Measurements from ENCODE around the gene NHEJ1. TPM values are rescaled to one million over a fixed set of nuclear protein-coding genes. Genes with fewer than 3 reads are reported as not detected.
A peak's percentile ranks its signal among the peaks of the same experiment; 100 is the strongest.

The NHEJ1 gene
- total and polyA plus RNA-seq, 9 of the 15 experiments (the other 6 are each of a cell fraction or from before 2014, with no cell fraction given): 9.0 to 23.7 (median 13.9) TPM

DNA sequence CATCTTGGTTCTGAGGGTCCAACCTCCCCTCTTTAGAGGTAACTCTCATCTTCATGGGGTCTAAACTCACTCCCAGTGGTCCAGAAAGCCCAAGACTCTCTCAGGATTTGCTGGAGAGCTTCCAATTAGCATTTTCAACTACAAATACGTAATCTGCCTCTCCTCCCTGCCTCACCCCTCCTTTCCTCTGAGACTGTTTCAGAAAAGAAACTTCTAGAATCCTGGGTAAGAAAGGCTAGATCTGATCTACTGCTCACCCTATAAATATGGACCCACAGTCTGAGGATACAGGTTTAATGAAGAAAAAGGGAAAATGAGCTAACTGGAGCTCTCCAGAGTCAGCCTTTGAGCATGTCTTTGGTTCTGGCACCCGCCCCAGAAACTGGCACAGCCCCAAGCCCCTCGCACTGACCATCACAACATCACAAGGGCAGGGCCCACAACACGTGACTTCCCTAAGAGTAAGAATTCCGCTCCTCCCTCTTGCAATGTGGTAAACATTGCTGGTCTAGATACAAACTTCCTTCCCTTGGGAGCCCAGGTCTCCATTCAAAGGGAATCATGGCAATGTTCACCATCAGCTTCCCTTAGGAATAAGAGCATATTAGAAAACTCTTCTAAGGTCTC is 78.2 kb downstream of the NHEJ1 start:
- Histone ChIP-seq H2AFZ (ENCODE audit: low read depth, low read length) (no peak overlapping the region), H3K36me3 (ENCODE audit: control insufficient read depth, insufficient read depth, low read length) (no peaks in the 10 kb centered on the region), H4K20me1 (replicated peaks; ENCODE audit: control insufficient read depth, insufficient read depth, low read length) (no peaks in the 10 kb centered on the region; the same call in 1 of the 2 replicates), H3K4me1 (replicated peaks in 1 of 2; ENCODE audit: control insufficient read depth in 2 of 2, insufficient read depth in 2 of 2, low read length in 2 of 2) (0 out of 5 replicates have a peak, but pooled peaks cover 0 to 2% of the 10 kb centered on the region in 2 experiments), H3K9me3 (replicated peaks; ENCODE audit: control insufficient read depth, insufficient read depth, low read depth, low read length) (no peaks in the 10 kb centered on the region), H3K79me2 (ENCODE audit: control insufficient read depth, insufficient read depth, low read length) (no peaks in the 10 kb centered on the region), H3K27ac (ENCODE audit: extremely low read depth, low read depth, low read length) (no peak overlapping the region), H3K4me3 (no peak overlapping the region), H3K27me3 (ENCODE audit: control insufficient read depth in 2 of 2, insufficient read depth in 2 of 2, low read length in 2 of 2) (no peaks in the 10 kb centered on the region), H3K9ac (ENCODE audit: insufficient read depth in 1 of 2, low read depth in 2 of 2, low read length in 2 of 2) (no peak overlapping the region), H3K9me1 (ENCODE audit: control insufficient read depth, insufficient read depth, low read length) (peaks cover 2% of the 10 kb centered on the region), H3K4me2 (ENCODE audit: insufficient read depth, low read length) (no peak overlapping the region)
- no peak for TF ChIP-seq ARHGAP35 (IDR thresholded peaks at IDR 0.05; ENCODE audit: partially characterized antibody)
- TF ChIP-seq, protein P1, sequence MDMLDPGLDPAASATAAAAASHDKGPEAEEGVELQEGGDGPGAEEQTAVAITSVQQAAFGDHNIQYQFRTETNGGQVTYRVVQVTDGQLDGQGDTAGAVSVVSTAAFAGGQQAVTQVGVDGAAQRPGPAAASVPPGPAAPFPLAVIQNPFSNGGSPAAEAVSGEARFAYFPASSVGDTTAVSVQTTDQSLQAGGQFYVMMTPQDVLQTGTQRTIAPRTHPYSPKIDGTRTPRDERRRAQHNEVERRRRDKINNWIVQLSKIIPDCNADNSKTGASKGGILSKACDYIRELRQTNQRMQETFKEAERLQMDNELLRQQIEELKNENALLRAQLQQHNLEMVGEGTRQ (CRISPR knock-in tag; IDR thresholded peaks at IDR 0.05): peak; percentile 33
- DNase-seq (ENCODE audit: extremely low read depth in 1 of 4, low spot score in 3 of 4): no peak
- ATAC-seq: no peak
- ChIA-PET POLR2A (no interaction called here), CTCF (ENCODE audit: low intra/inter-chr PET ratio) (no interaction called here)
- no TSS peak for BruUV-seq (replicated peaks)
- intact Hi-C loops (cut with micrococcal nuclease): no loop called here
- in situ Hi-C loops (cut with MboI): no loop called here
- FAIRE-seq: no peak
- 25% methylated on average over 4 of the region's 5 CpGs for WGBS (ENCODE audit: insufficient coverage, low coverage, missing lambda C conversion rate)

GRCh38 chr2:219081701-219082331 is 78.8 kb downstream of the NHEJ1 start:
- peaks cover 2% of the 10 kb centered on the region for H3K9me1 ChIP-seq (ENCODE audit: control insufficient read depth, insufficient read depth, low read length)
- no peak overlapping the region for H3K27ac ChIP-seq (ENCODE audit: extremely low read depth, low read depth, low read length)
- H3K4me3 ChIP-seq: no peak overlapping the region
- H3K9me3 ChIP-seq (replicated peaks; ENCODE audit: control insufficient read depth, insufficient read depth, low read depth, low read length): no peaks in the 10 kb centered on the region
- in situ Hi-C loops (cut with MboI): no loop called here
- no TSS peak for BruUV-seq (replicated peaks)
- ATAC-seq (no peak), DNase-seq (ENCODE audit: extremely low read depth in 1 of 4, low spot score in 3 of 4) (no peak), FAIRE-seq (no peak)
- H3K9ac ChIP-seq (ENCODE audit: insufficient read depth in 1 of 2, low read depth in 2 of 2, low read length in 2 of 2): no peak overlapping the region
- H3K4me1 ChIP-seq (replicated peaks in 1 of 2; ENCODE audit: control insufficient read depth in 2 of 2, insufficient read depth in 2 of 2, low read length in 2 of 2): 0 out of 5 replicates have a peak, but pooled peaks cover 0 to 2% of the 10 kb centered on the region in 2 experiments
- H3K79me2 ChIP-seq (ENCODE audit: control insufficient read depth, insufficient read depth, low read length): no peaks in the 10 kb centered on the region
- H3K27me3 ChIP-seq (ENCODE audit: control insufficient read depth in 2 of 2, insufficient read depth in 2 of 2, low read length in 2 of 2): no peaks in the 10 kb centered on the region
- CTCF ChIA-PET (ENCODE audit: low intra/inter-chr PET ratio): no interaction called here
- no peak for TF ChIP-seq TCFL5 (CRISPR knock-in tag; conservative IDR thresholded peaks at IDR 0.05)
- no peak for TF ChIP-seq SAFB2 (IDR thresholded peaks at IDR 0.05; ENCODE audit: borderline replicate concordance, low read depth, low read length, severe bottlenecking)
- no peak for TF ChIP-seq THAP12 (CRISPR knock-in tag; IDR thresholded peaks at IDR 0.05)
- no peak for TF ChIP-seq CTBP1 (IDR thresholded peaks at IDR 0.05; ENCODE audit: borderline replicate concordance)
- TF ChIP-seq CEBPG (CRISPR knock-in tag; IDR thresholded peaks at IDR 0.05): no peak
- no peak for TF ChIP-seq CEBPG (tag; conservative IDR thresholded peaks at IDR 0.05 in 1 of 2, IDR thresholded peaks at IDR 0.05 in 1 of 2)
- no peak for TF ChIP-seq TFAM (CRISPR knock-in tag; conservative IDR thresholded peaks at IDR 0.05)
- TF ChIP-seq ZNF512 (tag; IDR thresholded peaks at IDR 0.05): no peak
- POLR2A ChIA-PET: interaction anchor here (0.7 kb wide), 1 partner anchor 9 kb away, joined by 3 read pairs; no protein-coding TSS in a partner anchor
- H4K20me1 ChIP-seq (replicated peaks; ENCODE audit: control insufficient read depth, insufficient read depth, low read length): no peaks in the 10 kb centered on the region; the same call in 1 of the 2 replicates
- H3K4me2 ChIP-seq (ENCODE audit: insufficient read depth, low read length): no peak overlapping the region
- no peak overlapping the region for H2AFZ ChIP-seq (ENCODE audit: low read depth, low read length)
- intact Hi-C loops (cut with micrococcal nuclease): no loop called here
- peaks cover 1% of the 10 kb centered on the region; the same call in 1 of the 3 replicates for H3K36me3 ChIP-seq (ENCODE audit: control insufficient read depth, insufficient read depth, low read length)

All from K562 (cell line).